ENCODE data around the gene VPS51.
A peak's percentile ranks its signal among the peaks of the same experiment; 100 is the strongest.

Gene VPS51

GRCh38 chr11:65130631-65131416 is 34.8 kb downstream of the VPS51 start:
- POLR2A ChIA-PET = interaction anchor here (2.4 kb wide), 1 partner anchor 9 kb away, joined by 12 read pairs; the partner anchor contains the start of genes FAU and MRPL49
- DNase-seq (ENCODE audit: low read depth, low spot score) = no peak
- TF ChIP-seq CTCF (IDR thresholded peaks at IDR 0.05; ENCODE audit: insufficient read depth, low read length, missing control alignments) = no peak
- no peak overlapping the region for H3K4me3 ChIP-seq (ENCODE audit: low read depth, low read length)
- CTCF ChIA-PET = interaction anchor here (0.8 to 1.8 kb wide), 7 partner anchors 8 to 51 kb away, joined by 3 to 5 read pairs (median 3); partner anchors contain the start of genes CAPN1, MRPL49, TM7SF2 and ZNHIT2

GRCh38 chr11:65131417-65131776 is 35.4 kb downstream of the VPS51 start:
- DNase-seq (ENCODE audit: low read depth, low spot score) = no peak
- POLR2A ChIA-PET = interaction anchor here (2.4 kb wide), 1 partner anchor 9 kb away, joined by 12 read pairs; the partner anchor contains the start of genes FAU and MRPL49
- CTCF ChIA-PET = interaction anchor here (0.7 to 1.8 kb wide), 7 partner anchors 9 to 50 kb away, joined by 3 to 4 read pairs (median 3); partner anchors contain the start of genes CAPN1 and MRPL49
- TF ChIP-seq CTCF (IDR thresholded peaks at IDR 0.05; ENCODE audit: insufficient read depth, low read length, missing control alignments) = no peak
- H3K4me3 ChIP-seq (ENCODE audit: low read depth, low read length) = no peak overlapping the region

- ChIA-PET CTCF (interaction anchor here (0.7 to 1.8 kb wide), 9 partner anchors 10 to 49 kb away, joined by 3 to 4 read pairs (median 3); partner anchors contain the start of genes CAPN1 and MRPL49), POLR2A (interaction anchor here (2.4 kb wide), 1 partner anchor 10 kb away, joined by 12 read pairs; the partner anchor contains the start of genes FAU and MRPL49)
- TF ChIP-seq CTCF (IDR thresholded peaks at IDR 0.05; ENCODE audit: insufficient read depth, low read length, missing control alignments) = no peak
- no peak overlapping the region for H3K4me3 ChIP-seq (ENCODE audit: low read depth, low read length)
- DNase-seq (ENCODE audit: low read depth, low spot score) = no peak
Measured at GRCh38 chr11:65131895-65132237, 35.9 kb downstream of the VPS51 start.

- peak overlapping the region; percentile 95; the same call in 1 of the 2 replicates for H3K4me3 ChIP-seq (ENCODE audit: low read depth, low read length)
- ChIA-PET CTCF (interaction anchor here (0.7 to 1.8 kb wide), 6 partner anchors 11 to 22 kb away, joined by 3 to 4 read pairs (median 3); no protein-coding TSS in a partner anchor), POLR2A (interaction anchor here (2.4 kb wide), 1 partner anchor 10 kb away, joined by 12 read pairs; the partner anchor contains the start of genes FAU and MRPL49)
- TF ChIP-seq CTCF (IDR thresholded peaks at IDR 0.05; ENCODE audit: insufficient read depth, low read length, missing control alignments) = no peak
- DNase-seq (ENCODE audit: low read depth, low spot score) = no peak
Measured at GRCh38 chr11:65132238-65132987, 36.4 kb downstream of the VPS51 start.

GRCh38 chr11:65132988-65133700 is 37.1 kb downstream of the VPS51 start:
- peak overlapping the region; percentile 95 for H3K4me3 ChIP-seq (ENCODE audit: low read depth, low read length)
- CTCF ChIA-PET = interaction anchor here (1.0 to 1.3 kb wide), 2 partner anchors 15 to 22 kb away, joined by 4 read pairs; no protein-coding TSS in a partner anchor
- no peak for DNase-seq (ENCODE audit: low read depth, low spot score)
- no peak for TF ChIP-seq CTCF (IDR thresholded peaks at IDR 0.05; ENCODE audit: insufficient read depth, low read length, missing control alignments)
- POLR2A ChIA-PET = interaction anchor here (1.9 to 3.1 kb wide), 2 partner anchors 11 to 15 kb away, joined by 7 to 20 read pairs; partner anchors contain the start of genes FAU, MRPL49 and ZNHIT2
